Gastrocnemius medialis (tissue), 4 donors: Measurements from ENCODE around the gene DDX41. TPM values are rescaled to one million over a fixed set of nuclear protein-coding genes. Genes with fewer than 3 reads are reported as not detected.
A peak's percentile ranks its signal among the peaks of the same experiment; 100 is the strongest.

Experiments used
- ATAC-seq, 2 donors: fragments of 150-250 bp; one replicate each; pipeline ENCODE4 v1.9.1; 2016
- DNase-seq, 2 donors: peaks; one replicate each; pipeline ENCODE4 v3.0.0-alpha.2; 2019
- H3K27ac ChIP-seq, 4 donors: fragments of 200-600 bp; sonication (generic); 1 replicate in 1 of 4; 2 replicates in 3 of 4; pipeline ENCODE4 v1.5.1; 2016 to 2018; ENCODE audit warnings: mild to moderate bottlenecking in 2 of 4, moderate library complexity in 1 of 4
- H3K27me3 ChIP-seq, 3 donors: fragments of 200-600 bp; sonication (generic) in 2 of 3; 1 replicate in 1 of 3; 2 replicates in 2 of 3; pipeline versions ENCODE4 v1.5.1 to v1.6.0; 2016 to 2019; ENCODE audit warnings: mild to moderate bottlenecking in 1 of 3, moderate library complexity in 1 of 3
- H3K36me3 ChIP-seq, 2 donors: fragments of 200-600 bp; sonication (generic) in 1 of 2; one replicate each; pipeline ENCODE4 v1.5.1; 2017 to 2018
- H3K4me1 ChIP-seq, 2 donors: fragments of 200-600 bp; sonication (generic) in 1 of 2; one replicate each; pipeline ENCODE4 v1.5.1; 2016 to 2017; ENCODE audit warnings: mild to moderate bottlenecking in 2 of 2
- H3K4me3 ChIP-seq, 4 donors: fragments of 200-600 bp; sonication (generic) in 3 of 4; 1 replicate in 1 of 4; 2 replicates in 3 of 4; pipeline ENCODE4 v1.5.1; 2016 to 2019; ENCODE audit warnings: mild to moderate bottlenecking in 2 of 4
- H3K9me3 ChIP-seq, 3 donors: fragments of 200-600 bp; sonication (generic) in 2 of 3; 1 replicate in 1 of 3; 2 replicates in 2 of 3; pipeline ENCODE4 v1.5.1; 2016 to 2019
- CTCF ChIP-seq, 5 experiments: fragments of 450-650 bp in 3 of 5; fragments of 200-600 bp in 2 of 5; sonication (generic) in 2 of 5; IDR thresholded peaks in 4 of 5; conservative IDR thresholded peaks in 1 of 5; 1 replicate in 4 of 5; 2 replicates in 1 of 5; pipeline ENCODE4 v1.5.1; 2016 to 2019; ENCODE audit warnings: antibody characterized with exemption in 5 of 5, mild to moderate bottlenecking in 3 of 5, moderate library complexity in 3 of 5
- POLR2A ChIP-seq, 2 donors: fragments of 450-650 bp; IDR thresholded peaks; one replicate each; pipeline ENCODE4 v1.6.1; 2017; ENCODE audit warnings: antibody characterized with exemption in 2 of 2, mild to moderate bottlenecking in 2 of 2, moderate library complexity in 2 of 2
- in situ Hi-C, 4 donors: fragments of 200-750 bp; cut with MboI; loops; one replicate each; pipeline versions ENCODE4 v1.15.0 to v1.8.0; 2017; ENCODE audit warnings: low sequenced_read_pairs in 4 of 4
- intact Hi-C: fragments of 100-400 bp; cut with DNase I; formaldehyde crosslinking; loops from one replicate; pipeline ENCODE4 v1.15.1; 2023; ENCODE audit warnings: low total_unique reads
- total RNA-seq, 4 donors: library from RNA; depleted of rRNA; stranded (reverse); fragments of >200 nt; gene quantifications; one replicate each; pipeline versions ENCODE4 v1.1.0 to v1.2.3, GENCODE V29; 2016

Gene DDX41
- total RNA-seq, 4 donors from 2014 or later = 47.1 to 105 (median 62.3) TPM

GRCh38 chr5:177547736-177548135 lies 31.0 kb upstream of the DDX41 start:
- in situ Hi-C loops (no loop called here), intact Hi-C loops (loop anchor here (10.0 kb wide), 1 partner anchor 1163 kb away; the partner anchor contains the start of genes HIGD2A and NOP16)
- H3K27ac ChIP-seq = peak overlapping the region; percentile 60 to 95 (median 67)
- no peaks in the 10 kb centered on the region for H3K36me3 ChIP-seq
- H3K9me3 ChIP-seq = no peaks in the 10 kb centered on the region
- no peak for DNase-seq
- no peaks in the 10 kb centered on the region for H3K27me3 ChIP-seq
- H3K4me3 ChIP-seq = no peak overlapping the region
- H3K4me1 ChIP-seq = peaks cover 72 to 82% of the 10 kb centered on the region in 2 donors
- no peak for TF ChIP-seq POLR2A (IDR thresholded peaks at IDR 0.05)
- no peak for ATAC-seq

GRCh38 chr5:177546258-177546741 lies 29.5 kb upstream of the DDX41 start:
- ATAC-seq = peak; percentile 68 to 77
- intact Hi-C loops = loop anchor here (1.0 to 10.0 kb wide), 2 partner anchors 49 to 1161 kb away; partner anchors contain the start of genes HIGD2A, NOP16 and PDLIM7
- no peaks in the 10 kb centered on the region for H3K36me3 ChIP-seq
- DNase-seq = peak; percentile 52 to 81
- H3K4me3 ChIP-seq = peak overlapping the region in 2 of 4 donors; percentile 10 to 35
- H3K4me1 ChIP-seq = peaks cover 66 to 79% of the 10 kb centered on the region in 2 donors
- H3K27ac ChIP-seq = peak overlapping the region; percentile 94 to 96 (median 95)
- TF ChIP-seq CTCF (IDR thresholded peaks at IDR 0.05 in 4 of 5, conservative IDR thresholded peaks at IDR 0.05 in 1 of 5) = no peak
- peak in 1 of 2 donors; percentile 20 for TF ChIP-seq POLR2A (IDR thresholded peaks at IDR 0.05)
- in situ Hi-C loops = no loop called here
- H3K27me3 ChIP-seq = no peaks in the 10 kb centered on the region
- no peaks in the 10 kb centered on the region for H3K9me3 ChIP-seq

- no peaks in the 10 kb centered on the region for H3K36me3 ChIP-seq
- ATAC-seq (peak; percentile 86 to 91), DNase-seq (peak; percentile 83 to 92)
- TF ChIP-seq POLR2A (IDR thresholded peaks at IDR 0.05) (no peak), CTCF (IDR thresholded peaks at IDR 0.05 in 4 of 5, conservative IDR thresholded peaks at IDR 0.05 in 1 of 5) (no peak)
- H3K4me1 ChIP-seq = peaks cover 66 to 83% of the 10 kb centered on the region in 2 donors
- H3K27ac ChIP-seq = peak overlapping the region; percentile 94 to 96 (median 95)
- in situ Hi-C loops = no loop called here
- intact Hi-C loops = loop anchor here (1.0 to 10.0 kb wide), 2 partner anchors 48 to 1161 kb away; partner anchors contain the start of genes HIGD2A, NOP16 and PDLIM7
- H3K9me3 ChIP-seq = no peaks in the 10 kb centered on the region
- no peaks in the 10 kb centered on the region for H3K27me3 ChIP-seq
- peak overlapping the region in 2 of 4 donors; percentile 10 to 35 for H3K4me3 ChIP-seq
Observed at GRCh38 chr5:177545487-177546257, 28.9 kb upstream of the DDX41 start.

GRCh38 chr5:177542816-177543465 lies 26.2 kb upstream of the DDX41 start:
- TF ChIP-seq POLR2A (IDR thresholded peaks at IDR 0.05) (no peak), CTCF (IDR thresholded peaks at IDR 0.05 in 4 of 5, conservative IDR thresholded peaks at IDR 0.05 in 1 of 5) (no peak)
- no peak overlapping the region for H3K4me3 ChIP-seq
- DNase-seq (no peak), ATAC-seq (no peak)
- no peaks in the 10 kb centered on the region for H3K36me3 ChIP-seq
- peak overlapping the region; percentile 94 to 96 (median 95) for H3K27ac ChIP-seq
- no peaks in the 10 kb centered on the region for H3K9me3 ChIP-seq
- intact Hi-C loops = loop anchor here (10.0 kb wide), 1 partner anchor 1158 kb away; the partner anchor contains the start of genes HIGD2A and NOP16
- peaks cover 71 to 86% of the 10 kb centered on the region in 2 donors for H3K4me1 ChIP-seq
- no peaks in the 10 kb centered on the region for H3K27me3 ChIP-seq
- in situ Hi-C loops = no loop called here
